Globus pallidus (tissue), 1 donor: ENCODE data around the gene METTL5.
A peak's percentile ranks its signal among the peaks of the same experiment; 100 is the strongest.
"Not testable (repeated sequence)": the region's sequence is repeated elsewhere in the genome, so short reads cannot be mapped to it uniquely, and the experiment has no call there.

Source experiments
- DNase-seq: peaks from one replicate; pipeline ENCODE4 v3.0.0-alpha.2; 2015; ENCODE audit warnings: low spot score

METTL5 gene

DNA sequence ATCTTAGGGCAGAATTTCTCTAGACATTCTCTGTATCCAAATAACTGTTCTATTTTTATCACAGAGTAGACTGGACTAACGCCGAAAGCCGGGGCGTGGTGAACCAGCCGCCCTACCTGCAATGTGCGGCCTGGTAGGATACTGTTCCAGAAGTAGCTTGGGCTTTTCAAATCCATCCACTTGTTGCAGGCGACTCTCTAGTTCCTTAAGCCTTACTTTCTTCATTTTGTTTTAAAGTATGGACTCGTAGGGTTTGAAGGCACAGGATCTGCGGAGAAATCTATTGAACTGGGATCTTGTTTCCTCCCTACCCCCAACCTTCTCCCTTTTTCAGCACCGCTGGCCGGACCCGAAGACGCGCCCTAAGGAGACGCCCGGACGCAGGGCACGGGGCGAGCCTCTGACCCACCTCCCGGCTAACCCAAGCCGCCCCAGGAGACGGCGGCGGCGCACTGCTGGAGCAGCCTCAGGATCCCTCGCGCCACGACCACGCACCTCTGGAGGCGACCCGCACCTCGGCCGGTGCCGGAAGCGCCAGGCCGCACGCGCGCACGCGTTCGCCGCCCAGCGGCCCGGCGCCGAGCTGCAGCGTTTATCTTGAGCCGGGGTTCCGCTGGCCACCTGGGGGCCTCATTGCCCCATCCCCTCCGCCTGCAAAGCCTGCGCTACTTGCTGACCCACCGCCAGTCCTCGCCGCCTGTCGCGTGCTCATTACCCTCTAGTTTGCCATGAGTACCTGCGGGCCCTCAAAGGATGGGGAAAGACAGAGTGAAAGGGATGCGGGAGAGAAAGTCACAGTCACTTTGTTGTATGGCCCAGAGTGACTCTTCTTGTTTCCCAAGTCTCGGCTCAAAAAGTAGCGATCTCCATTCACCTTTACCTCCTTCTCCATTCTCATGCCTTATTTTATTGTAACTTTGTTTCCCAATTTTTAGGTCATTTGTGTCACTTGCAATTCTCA is at the start of gene METTL5:
TSS of gene METTL5 (minus strand) at position 533 of the 961 bp plus-strand sequence. CDS start at position 225, 308 bp downstream.
- DNase-seq = peak; percentile 84

DNA sequence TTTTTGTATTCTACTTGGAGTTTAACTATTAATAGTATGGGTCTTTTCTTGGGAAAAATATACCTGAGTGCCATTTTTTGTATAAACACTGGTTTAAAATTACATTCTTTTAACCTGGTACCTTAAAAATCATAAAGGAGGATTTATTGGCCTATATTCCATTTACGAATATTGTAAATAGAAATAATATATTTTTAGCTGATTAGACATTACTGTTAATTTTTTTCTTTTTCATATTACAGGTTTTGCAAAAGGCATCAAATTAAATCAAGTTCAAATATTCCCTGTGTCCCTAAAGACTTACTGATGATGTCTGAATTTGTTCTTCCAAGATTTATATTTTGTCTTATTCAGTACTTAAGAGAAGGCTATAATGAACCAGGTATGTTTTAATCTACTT is 47.3 kb upstream of the METTL5 start:
- DNase-seq = no peak

DNA sequence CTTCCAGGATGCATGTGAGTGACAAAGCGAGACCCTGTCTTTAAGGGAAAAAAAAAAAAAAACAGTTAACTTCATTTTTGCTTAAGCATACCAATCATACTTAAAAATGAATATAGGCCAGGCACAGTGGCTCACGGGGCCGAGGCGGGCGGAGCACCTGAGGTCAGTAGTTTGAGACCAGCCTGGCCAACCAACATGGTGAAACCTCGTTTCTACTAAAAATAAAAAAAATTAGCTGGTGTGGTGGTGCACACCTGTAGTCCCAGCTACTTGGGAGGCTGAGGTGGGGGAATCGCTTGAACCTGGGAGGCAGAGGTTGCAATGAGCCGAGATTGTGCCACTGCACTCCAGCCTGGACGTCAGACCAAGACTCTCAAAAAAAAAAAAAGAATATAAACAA is 46.7 kb upstream of the METTL5 start:
- DNase-seq = not testable (repeated sequence)

DNA sequence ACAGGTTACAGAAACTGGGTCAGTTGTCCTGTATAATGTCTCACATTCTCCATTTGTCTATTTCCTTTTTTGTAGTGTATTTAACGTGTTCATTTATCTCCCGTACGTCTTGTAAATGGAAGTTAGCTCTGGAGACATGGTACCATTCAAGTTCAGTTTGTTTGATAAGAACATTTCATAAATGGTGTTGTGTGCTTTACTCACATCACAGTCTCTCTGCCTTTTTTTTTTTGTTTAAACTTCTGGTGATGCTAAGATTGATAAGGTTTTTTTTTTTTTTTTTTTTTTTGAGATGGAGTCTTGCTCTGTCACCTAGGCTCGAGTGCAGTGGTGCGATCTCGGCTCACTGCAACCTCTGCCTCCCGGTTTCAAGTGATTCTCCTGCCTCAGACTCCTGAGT is 44.2 kb upstream of the METTL5 start:
- no peak for DNase-seq

DNA sequence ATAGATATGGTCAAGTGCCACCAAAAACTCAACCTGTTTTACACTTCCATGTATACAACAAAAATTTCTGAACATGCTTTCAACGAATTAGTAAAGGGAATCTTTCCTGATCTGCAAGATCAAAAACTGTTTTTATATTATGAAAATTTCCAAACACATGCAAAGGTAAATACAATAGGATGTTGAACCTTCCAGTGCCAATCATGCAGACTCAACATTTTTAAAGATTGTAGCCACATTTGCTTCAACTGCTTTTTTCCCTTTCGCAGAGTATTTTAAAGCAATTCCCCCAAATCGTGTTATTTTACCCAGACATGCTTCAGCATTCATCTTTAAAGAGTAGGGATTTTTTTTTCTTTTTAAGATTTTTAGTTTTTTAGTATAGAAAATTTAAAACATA is 42.9 kb upstream of the METTL5 start:
- no peak for DNase-seq

DNA sequence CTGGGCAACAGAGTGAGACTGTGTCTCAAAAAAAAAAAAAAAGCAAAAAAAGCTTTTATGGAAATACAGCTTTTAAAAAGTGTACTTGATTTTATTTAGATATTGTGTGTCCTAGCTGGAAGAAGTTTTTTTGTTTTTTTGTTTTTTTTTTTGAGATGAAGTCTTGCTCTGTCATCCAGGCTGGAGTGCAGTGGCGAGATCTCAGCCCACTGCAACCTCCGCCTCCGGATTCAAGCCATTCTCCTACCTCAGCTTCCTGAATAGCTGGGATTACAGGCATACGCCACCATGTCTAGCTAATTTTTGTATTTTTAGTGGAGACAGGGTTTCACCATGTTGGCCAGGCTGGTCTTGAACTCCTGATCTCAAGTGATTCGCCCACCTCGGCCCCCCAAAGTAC is 41.5 kb upstream of the METTL5 start:
- not testable (repeated sequence) for DNase-seq

DNA sequence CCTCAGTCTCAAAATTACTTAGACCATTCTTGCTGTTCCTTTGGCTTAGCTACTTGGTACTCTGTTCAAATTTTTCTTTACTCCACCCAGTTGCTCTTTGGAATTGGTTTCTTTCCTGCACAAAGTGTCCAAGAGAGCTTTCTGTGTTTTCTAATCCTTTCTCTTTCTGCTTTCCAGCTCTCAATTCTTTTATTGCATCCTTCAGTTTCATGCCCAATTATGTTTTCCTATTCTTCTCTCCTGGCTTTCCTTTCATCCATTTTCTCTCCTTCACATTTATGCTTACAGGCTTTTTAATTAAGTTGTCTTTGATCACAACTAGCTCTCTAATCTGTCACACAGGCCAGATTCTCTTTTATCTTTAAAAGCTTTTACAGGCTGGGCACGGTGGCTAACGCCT is 40.8 kb upstream of the METTL5 start:
- DNase-seq = no peak

DNA sequence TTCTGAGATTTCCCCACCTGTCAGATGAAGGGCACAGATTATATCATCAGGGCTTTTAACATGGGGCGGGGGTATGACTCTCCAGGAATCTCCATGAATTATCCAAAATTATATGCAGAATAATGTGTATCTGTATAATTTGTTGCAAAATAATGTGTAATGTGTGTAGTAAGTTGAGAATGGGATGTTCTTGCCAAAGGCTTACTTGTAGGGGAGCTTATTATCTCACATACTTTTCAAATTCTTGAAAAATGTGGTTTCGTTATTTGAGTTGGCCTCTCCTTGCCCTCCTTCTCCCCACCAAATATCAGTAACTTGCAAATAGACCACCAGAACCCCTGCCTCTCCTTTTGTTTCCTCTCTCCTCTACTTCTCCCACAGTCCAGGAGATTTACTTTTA is 38.1 kb upstream of the METTL5 start:
- no peak for DNase-seq

DNA sequence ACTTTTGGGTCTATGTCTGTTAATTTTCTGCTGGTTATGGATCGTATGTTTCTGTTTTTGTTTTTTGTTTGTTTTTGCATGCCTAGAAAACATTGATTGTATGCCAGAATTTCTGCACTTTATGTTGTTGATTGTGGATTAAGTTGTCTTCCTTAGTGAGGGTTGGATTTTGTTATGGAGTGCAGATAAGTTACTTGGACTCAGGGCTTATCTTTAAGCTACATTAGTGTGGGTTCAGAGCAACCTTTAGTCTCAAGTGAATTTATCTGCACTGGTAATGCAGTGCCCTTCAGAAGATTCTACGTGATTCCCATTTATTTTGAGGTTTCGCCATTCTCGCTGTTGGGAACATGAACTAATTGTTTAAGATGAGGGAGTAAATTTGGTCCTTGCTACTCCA is 35.4 kb upstream of the METTL5 start:
- DNase-seq = no peak

DNA sequence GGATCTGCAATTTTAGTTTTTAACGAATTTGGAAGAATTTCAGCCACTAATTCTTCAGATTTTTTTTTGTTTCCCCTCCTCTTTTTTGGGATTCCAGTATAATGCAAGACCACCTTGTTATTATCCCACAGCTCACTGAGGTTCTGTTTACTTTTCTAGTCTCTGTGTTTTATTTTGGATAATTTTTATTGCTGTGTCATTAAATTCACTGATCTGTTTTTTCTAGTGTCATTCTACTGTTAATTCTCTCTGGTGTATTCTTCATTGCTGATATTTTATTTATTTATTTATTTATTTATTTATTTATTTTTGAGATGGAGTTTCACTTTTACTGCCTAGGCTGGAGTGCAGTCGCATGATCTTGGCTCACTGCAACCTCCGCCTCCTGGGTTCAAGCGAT is 34.7 kb upstream of the METTL5 start:
- no peak for DNase-seq

DNA sequence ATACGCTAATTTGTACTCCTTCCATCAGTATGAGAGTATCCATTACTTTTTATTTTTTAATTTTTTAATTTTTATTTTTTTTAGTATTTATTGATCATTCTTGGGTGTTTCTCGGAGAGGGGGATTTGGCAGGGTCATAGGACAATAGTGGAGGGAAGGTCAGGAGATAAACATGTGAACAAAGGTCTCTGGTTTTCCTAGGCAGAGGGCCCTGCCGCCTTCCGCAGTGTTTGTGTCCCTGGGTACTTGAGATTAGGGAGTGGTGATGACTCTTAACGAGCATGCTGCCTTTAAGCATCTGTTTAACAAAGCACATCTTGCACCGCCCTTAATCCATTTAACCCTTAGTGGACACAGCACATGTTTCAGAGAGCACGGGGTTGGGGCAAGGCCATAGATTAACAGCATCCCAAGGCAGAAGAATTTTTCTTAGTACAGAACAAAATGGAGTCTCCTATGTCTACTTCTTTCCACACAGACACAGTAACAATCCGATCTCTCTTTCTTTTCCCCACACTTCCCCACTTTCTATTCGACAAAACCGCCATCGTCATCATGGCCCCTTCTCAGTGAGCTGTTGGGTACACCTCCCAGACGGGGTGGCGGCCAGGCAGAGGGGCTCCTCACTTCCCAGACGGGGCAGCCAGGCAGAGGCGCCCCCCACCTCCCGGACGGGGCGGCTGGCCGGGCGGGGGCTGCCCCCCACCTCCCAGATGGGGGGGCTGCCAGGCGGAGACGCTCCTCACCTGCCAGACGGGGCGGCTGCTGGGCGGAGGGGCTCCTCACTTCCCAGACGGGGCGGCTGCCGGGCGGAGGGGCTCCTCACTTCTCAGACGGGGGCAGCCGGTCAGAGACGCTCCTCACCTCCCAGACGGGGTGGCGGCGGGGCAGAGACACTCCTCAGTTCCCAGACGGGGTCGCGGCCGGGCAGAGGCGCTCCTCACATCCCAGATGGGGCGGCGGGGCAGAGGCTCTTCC is 30.9 kb upstream of the METTL5 start:
- DNase-seq = not testable (repeated sequence)

DNA sequence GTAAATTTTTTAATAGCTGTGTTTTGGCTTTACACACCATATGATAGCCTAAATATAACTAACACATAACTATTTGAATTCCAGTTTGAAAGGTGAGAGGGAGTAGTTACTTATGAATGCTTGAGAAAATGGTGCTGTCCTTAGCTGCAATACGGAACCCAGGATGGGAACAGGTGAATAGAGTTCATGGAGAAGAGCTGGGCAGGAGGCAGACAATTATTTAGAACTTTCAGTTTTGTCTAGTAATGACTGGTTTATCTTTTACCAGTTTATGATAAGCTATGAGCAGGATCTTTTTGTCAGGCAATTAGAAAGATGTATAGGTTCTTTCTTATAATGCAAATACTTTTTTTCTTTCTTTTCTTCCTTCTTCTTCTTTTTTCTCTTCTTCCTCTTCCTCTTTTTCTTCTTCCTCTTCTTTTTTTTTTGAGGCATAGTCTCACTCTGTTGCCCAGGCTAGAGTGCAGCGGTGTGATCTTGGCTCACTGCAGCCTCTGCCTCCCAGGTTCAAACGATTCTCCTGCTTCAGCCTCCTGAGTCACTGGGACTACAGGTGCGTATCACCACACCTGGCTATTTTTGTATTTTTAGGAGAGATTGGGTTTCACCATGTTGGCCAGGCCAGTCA is 28.4 kb upstream of the METTL5 start:
- no peak for DNase-seq

DNA sequence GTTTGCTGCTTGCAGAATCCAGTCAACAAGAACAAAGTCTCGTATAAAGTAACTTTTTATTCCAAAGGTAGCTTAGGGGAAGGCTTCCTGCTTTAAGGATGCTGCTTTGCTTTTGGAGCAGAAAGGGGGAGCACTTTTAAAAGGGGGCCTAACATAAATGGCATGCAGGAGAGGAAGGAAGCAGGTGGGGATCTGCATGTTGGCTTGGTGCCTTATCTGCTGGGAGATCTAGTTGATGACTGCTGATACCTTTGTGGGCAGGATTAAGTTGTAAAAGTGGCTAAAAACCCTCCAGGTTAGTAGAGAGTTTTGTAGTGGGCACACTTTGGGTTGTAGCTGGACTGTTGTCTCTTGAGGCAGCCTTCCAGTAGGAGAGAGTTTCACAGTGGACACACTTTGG is 25.0 kb upstream of the METTL5 start:
- no peak for DNase-seq

DNA sequence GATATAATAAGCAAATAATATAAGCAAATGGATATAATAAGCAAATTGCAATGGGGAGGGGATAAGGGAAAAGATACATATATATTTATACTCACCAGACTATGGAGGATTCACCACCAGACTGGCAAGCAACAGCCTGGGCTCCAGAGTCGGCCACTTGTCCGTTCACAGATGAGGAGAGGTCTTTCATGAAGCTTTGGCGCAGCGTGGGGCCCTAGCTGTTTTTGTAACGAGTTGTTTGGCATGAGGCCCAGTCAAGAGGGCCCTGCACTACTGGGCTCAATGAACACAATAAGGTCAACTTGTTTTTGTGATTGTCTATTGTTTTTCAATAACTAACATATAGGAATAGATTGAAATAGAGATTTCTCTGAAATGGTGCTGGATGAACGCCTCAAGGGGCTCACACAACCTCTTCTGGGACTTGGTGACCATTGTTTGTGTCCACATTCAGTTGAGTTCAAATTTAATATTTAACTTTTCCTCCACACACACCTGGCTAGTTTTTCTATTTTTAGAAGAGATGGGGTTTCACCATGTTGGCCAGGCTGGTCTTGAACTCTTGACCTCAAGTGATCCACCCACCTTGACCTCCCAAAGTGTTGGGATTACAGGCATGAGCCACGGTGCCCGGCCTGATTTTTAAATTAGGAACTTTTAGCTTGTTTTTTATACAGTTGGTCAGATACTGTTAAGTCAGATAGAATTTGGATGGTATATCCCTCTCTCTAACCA is 24.4 kb upstream of the METTL5 start:
- peak; percentile 76 for DNase-seq

DNA sequence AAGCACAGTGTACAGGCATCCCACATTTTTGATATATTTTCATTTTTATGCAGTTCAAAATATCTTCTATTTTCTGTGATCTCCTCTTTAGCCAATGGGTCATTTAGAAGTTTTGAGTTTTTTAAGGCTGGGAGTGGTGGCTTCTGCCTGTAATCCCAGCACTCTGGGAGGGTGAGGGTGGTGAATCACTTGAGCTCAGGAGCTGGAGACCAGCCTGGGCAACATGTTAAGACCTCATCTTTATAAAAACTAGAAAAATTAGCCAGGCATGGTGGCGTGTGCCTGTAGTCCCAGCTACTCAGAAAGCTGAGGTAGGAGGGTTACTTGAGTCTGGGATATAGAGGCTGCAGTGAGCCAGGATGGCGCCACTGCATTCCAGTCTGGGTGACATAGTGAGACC is 20.3 kb upstream of the METTL5 start:
- DNase-seq = no peak

DNA sequence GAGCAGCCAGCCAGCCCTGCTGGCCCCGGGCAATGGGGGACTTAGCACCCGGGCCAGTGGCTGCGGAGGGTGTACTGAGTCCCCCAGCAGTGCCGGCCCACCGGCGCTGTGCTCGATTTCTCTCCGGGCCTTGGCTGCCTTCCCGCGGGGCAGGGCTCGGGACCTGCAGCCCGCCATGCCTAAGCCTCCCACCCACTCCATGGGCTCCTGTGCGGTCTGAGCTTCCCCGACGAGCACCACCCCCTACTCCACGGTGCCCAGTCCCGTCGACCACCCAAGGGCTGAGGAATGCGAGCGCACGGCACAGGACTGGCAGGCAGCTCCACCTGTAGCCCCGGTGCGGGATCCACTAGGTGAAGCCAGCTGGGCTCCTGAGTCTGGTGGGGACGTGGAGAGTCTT is 16.9 kb upstream of the METTL5 start:
- DNase-seq = not testable (repeated sequence)

DNA sequence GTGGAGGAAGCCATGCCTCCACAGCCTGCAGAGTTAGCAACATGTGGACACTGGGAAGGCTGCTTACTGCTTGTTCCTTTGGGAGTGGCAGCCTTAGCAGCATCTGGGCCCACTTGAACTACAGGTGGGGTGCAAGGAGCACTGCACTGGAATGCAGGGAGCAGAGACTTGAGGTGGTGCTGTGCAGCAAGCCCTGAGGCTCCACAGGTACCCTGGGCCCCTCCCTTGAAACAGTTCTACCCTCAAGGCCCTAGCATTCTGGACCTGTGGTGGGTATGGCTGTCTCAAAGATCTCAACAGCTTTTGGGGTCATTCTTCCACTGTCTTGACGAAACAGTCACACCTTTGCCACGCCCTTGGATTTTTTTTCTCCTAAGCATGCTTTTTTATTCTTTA is 16.0 kb upstream of the METTL5 start:
- no peak for DNase-seq

DNA sequence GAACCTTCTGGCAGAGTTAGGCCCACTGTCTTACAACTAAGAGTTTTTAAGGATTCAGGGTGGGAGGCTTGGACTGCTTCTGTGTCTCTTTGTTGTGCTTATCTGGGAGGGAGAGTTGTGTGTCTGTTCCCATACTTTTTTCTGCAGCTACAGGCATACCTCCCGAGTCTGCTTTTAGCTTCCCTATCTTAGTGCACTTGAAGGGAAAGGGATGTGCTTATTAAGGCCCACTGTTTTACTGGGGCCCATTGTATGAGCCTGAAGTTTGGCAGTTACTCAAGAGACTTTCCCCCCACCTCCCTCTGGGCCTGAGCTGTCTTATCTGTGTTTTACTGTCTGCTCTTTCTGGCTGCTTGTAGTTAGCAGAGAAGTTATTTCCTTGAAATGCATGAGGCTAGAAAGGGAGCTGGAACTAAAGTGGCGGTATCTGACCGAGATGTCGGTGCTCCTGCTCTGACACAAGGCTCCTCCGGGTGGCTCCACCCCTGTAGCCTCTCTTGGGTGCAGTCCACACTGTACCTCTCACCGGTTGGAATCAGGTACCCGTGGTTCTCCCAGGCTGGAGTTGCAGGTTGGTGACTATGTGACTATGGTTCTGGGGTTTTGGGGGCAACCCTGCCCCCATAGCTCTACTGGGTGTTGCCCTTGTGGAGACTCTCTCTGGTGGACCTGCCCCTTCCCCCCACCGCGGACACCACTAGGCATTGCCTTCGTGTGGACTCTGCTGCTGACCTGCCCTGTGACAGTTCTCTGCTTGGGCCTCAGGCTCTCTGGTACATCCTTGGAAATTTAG is 15.4 kb upstream of the METTL5 start:
- no peak for DNase-seq

DNA sequence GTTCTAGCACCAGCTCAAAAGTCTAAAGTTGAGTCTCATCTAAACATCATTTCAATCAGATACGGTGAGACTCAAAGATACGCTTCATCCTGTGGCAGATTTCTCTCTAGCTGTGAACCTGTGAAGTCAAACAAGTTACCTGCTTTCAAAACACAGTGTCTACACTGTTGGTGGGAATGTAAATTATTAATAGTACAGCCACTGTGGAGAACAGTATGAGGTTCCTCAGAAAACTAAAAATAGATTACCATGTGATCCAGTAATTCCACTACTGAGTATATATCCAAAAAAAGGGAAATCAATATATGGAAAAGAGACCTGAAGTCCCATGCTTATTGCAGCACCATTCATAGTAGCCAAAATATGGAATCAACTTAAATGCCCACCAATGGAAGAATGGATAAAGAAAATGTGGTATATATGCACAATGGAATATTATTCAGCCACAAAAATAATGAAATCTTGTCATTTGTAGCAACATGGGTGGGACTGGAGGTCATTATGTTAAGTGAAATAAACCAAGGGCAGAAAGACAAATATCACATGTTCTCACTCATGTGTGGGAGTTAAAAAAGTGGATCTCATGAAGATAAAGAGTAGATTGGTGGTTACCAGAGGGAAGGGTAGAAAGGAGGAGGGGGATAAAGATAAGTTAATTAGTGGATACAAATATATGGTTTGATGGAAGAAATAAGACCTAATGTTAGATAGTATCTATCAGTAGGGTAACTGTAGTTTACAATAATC is 14.2 kb upstream of the METTL5 start:
- no peak for DNase-seq

DNA sequence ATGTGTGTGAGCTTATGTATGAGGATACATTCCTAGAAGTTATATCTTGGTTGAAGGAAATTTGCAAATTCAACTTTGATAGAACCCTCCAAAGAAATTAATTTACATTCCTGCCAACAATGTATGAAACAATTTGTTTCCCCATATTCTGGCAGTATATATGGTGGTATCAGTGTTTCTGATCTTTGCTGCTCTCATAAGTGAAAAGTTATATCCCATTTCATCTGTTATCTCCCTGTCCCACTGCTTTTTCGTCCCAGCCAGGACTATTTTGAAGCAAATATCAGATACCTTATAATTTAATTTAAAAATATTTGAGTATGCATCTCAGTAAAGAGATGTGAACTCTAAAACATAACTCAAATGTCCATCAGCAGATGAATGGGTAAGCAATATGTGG is 9.7 kb upstream of the METTL5 start:
- DNase-seq = no peak
